ENCODE data around the gene KIF6.

The KIF6 gene

DNA sequence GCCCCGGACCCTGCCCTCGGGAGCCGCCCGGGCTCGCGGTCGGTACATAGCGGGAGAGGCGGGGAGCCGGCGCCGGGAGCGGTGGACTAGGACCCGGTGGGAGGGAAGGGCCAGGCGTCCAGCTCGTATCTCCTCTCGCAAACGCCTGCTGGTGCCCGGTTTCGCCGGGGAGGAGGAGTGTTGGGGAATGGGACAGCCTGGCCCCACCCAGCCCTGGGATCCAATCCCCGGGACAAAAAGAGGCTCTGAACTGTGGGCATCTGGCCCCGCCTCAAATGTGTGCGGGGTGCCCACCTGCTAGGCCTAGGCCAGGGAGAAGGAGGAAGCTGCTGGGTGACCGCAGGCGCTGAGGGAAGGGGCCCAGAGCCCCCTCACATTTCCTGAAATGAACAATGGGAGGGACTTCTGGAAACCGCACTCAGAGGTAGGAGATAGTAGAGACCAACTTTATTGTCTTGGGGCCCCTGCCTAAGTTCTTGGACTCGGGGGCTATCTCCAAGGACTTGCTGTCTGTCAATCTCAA is 410.9 kb downstream of the KIF6 start, which contains the start of gene KCNK17:
TSS of gene KCNK17 (minus strand) at position 147 of the 523 bp plus-strand sequence. CDS start at position 48, 99 bp downstream.
- no peak within 1 kb of the TSS for H3K4me3 ChIP-seq (replicated peaks; ENCODE audit: insufficient read depth, low read length)
- peak within 1 kb of the TSS; percentile 57 for H3K27ac ChIP-seq (replicated peaks)
- peak in 1 of 2 experiments; percentile 79 for DNase-seq (ENCODE audit: low read depth in 1 of 2, low spot score in 1 of 2)
- peak; percentile 57; the same call in 1 of the 2 replicates for TF ChIP-seq POLR2AphosphoS5 (IDR thresholded peaks at IDR 0.05; ENCODE audit: low read depth)
- TF ChIP-seq, protein P1, sequence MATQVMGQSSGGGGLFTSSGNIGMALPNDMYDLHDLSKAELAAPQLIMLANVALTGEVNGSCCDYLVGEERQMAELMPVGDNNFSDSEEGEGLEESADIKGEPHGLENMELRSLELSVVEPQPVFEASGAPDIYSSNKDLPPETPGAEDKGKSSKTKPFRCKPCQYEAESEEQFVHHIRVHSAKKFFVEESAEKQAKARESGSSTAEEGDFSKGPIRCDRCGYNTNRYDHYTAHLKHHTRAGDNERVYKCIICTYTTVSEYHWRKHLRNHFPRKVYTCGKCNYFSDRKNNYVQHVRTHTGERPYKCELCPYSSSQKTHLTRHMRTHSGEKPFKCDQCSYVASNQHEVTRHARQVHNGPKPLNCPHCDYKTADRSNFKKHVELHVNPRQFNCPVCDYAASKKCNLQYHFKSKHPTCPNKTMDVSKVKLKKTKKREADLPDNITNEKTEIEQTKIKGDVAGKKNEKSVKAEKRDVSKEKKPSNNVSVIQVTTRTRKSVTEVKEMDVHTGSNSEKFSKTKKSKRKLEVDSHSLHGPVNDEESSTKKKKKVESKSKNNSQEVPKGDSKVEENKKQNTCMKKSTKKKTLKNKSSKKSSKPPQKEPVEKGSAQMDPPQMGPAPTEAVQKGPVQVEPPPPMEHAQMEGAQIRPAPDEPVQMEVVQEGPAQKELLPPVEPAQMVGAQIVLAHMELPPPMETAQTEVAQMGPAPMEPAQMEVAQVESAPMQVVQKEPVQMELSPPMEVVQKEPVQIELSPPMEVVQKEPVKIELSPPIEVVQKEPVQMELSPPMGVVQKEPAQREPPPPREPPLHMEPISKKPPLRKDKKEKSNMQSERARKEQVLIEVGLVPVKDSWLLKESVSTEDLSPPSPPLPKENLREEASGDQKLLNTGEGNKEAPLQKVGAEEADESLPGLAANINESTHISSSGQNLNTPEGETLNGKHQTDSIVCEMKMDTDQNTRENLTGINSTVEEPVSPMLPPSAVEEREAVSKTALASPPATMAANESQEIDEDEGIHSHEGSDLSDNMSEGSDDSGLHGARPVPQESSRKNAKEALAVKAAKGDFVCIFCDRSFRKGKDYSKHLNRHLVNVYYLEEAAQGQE (IDR thresholded peaks at IDR 0.05; ENCODE audit: insufficient replicate concordance, low read depth), result no peak
- H3K27me3 ChIP-seq (ENCODE audit: insufficient read depth, poor library complexity, severe bottlenecking), result peaks cover 22% of the 10 kb centered on the region

DNA sequence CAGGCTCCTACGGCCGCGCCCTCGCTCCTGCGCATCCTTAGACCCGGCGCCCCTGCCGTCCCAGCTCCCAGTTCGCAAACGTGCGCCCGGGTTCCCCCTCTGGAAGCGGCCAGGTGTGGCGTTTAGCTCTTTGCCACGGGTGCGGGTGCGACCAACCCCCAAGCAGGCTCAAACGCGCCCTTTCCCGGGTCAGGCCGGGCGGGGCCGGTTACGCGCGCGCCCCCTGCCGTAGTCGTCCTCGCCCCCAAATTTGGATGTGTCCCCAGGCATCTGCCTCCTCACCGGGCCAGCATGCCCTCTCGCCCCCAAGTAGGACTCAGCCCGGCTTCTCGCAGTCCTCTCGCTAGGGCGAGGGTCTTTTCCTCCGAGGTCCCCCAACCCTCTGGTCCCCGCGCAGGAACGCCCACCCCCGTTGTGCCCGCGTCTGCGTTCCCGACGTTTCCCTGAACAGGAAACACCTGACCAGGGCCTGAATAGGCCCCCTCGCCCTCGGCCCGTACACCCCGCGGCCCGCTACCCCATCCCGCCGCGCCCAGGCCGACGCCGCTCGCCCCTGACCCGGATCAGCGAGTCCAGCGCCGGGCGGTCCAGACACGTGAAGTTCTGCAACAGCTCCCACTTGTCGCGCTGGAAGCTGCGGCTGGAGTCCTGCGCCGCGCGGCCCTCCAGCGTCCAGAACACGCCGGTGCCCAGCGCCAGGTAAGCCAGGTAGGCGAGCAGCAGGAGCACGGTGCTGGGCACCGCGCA is 411.5 kb downstream of the KIF6 start:
- no peak for DNase-seq (ENCODE audit: low read depth in 1 of 2, low spot score in 1 of 2)
- Histone ChIP-seq H3K27me3 (ENCODE audit: insufficient read depth, poor library complexity, severe bottlenecking) (peaks cover 22% of the 10 kb centered on the region), H3K27ac (replicated peaks) (peak overlapping the region; percentile 57), H3K4me3 (replicated peaks; ENCODE audit: insufficient read depth, low read length) (no peak overlapping the region)
- TF ChIP-seq GABPA (IDR thresholded peaks at IDR 0.05; ENCODE audit: low read depth) (no peak), POLR2AphosphoS5 (IDR thresholded peaks at IDR 0.05; ENCODE audit: low read depth) (no peak), SPI1 (IDR thresholded peaks at IDR 0.05; ENCODE audit: borderline replicate concordance, low read depth) (no peak)
- TF ChIP-seq, protein P2, sequence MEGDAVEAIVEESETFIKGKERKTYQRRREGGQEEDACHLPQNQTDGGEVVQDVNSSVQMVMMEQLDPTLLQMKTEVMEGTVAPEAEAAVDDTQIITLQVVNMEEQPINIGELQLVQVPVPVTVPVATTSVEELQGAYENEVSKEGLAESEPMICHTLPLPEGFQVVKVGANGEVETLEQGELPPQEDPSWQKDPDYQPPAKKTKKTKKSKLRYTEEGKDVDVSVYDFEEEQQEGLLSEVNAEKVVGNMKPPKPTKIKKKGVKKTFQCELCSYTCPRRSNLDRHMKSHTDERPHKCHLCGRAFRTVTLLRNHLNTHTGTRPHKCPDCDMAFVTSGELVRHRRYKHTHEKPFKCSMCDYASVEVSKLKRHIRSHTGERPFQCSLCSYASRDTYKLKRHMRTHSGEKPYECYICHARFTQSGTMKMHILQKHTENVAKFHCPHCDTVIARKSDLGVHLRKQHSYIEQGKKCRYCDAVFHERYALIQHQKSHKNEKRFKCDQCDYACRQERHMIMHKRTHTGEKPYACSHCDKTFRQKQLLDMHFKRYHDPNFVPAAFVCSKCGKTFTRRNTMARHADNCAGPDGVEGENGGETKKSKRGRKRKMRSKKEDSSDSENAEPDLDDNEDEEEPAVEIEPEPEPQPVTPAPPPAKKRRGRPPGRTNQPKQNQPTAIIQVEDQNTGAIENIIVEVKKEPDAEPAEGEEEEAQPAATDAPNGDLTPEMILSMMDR (IDR thresholded peaks at IDR 0.05; ENCODE audit: insufficient read depth, low read length), result no peak
- TF ChIP-seq, protein P1 (IDR thresholded peaks at IDR 0.05; ENCODE audit: insufficient replicate concordance, low read depth), result no peak

DNA sequence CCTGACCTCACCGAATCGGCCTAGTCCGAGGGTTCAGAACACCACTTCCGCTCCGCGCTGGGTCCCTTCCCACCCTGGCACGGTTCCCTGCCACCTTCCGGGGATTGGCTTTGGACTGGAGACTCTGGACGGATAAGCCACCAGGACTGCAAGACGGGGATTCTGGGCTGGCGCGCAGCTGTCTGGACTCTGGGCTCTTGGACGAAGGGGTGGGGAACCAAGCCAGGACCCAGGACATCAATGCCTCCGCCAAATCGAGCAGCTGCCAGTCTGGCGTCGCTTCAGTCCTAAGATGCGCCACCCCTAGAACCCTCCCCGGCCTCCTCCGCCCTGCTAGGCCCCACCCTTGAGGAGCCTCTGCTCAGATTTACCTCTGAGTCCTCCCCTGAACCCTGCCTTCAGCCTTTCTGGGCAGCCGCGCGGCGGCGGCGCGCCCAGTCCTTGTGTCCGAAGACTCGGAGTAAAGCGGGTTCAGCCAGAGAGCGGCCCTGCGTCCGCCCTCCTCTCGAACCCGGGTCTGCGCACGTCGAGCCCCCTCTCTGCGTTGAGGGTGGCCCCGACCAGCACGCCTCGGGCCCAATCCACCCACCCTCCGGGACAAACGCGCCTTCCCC is 412.2 kb downstream of the KIF6 start:
- peaks cover 22% of the 10 kb centered on the region for H3K27me3 ChIP-seq (ENCODE audit: insufficient read depth, poor library complexity, severe bottlenecking)
- H3K4me3 ChIP-seq (replicated peaks; ENCODE audit: insufficient read depth, low read length), result no peak overlapping the region
- TF ChIP-seq, protein P1 (IDR thresholded peaks at IDR 0.05; ENCODE audit: insufficient replicate concordance, low read depth), result no peak
- TF ChIP-seq SPI1 (IDR thresholded peaks at IDR 0.05; ENCODE audit: borderline replicate concordance, low read depth), result no peak
- no peak for TF ChIP-seq POLR2AphosphoS5 (IDR thresholded peaks at IDR 0.05; ENCODE audit: low read depth)
- no peak for TF ChIP-seq GABPA (IDR thresholded peaks at IDR 0.05; ENCODE audit: low read depth)
- TF ChIP-seq, protein P2 (IDR thresholded peaks at IDR 0.05; ENCODE audit: insufficient read depth, low read length), result no peak
- H3K27ac ChIP-seq (replicated peaks), result no peak overlapping the region
- no peak for DNase-seq (ENCODE audit: low read depth in 1 of 2, low spot score in 1 of 2)
